ENCODE results near the gene CFAP65. TPM values are rescaled to one million over a fixed set of nuclear protein-coding genes. Genes with fewer than 3 reads are reported as not detected.

CFAP65 gene
- total and polyA plus RNA-seq, 2 of the 13 experiments (the other 11 are each of a cell fraction or from before 2014, with no cell fraction given) = 0.05 TPM; not detected in 1

DNA sequence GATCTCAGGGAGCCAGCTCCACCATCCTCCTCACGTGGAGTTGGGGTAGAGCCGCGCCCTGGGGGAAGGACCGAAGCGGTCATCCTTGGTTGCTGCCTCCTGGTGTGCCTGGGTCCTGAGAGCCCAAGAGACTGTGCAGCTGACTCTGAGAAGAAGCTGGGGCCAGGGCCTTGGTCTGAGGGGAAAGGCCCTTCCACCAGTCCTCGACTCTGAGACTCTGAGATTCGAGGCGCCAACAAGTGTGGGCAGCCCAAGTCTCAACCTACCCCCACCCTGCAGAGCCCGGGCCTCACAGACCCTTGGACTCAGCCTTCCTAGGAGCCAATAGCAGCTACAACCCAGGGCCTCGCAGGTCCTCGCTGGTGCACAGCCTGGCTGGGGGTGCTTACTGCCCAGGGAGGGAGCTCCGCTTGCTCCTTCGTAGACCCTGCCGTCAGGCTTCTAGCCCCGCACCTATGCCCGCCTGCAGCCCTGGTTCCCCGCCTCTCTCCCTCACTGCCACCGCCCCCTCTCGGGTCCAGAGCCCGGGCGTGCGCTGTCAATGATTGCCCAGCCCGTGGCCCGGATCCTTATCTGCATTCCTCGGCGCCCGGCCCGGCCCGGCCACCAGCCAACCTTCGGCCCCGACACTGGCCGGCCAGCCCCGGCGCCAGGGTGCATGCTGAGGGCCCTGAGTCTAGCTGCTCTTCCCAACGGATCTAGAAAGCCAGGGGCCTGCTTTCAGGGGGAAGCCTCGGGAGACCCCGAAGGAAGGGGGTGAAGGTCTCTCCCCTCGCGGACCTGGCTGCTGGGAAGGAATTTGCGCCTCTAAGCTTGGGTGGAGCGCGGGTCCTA, 17.4 kb upstream of the CFAP65 start:
- Histone ChIP-seq H3K36me3 (replicated peaks in 1 of 2; ENCODE audit: control insufficient read depth in 1 of 2, insufficient read depth in 2 of 2, low read length in 2 of 2) (no peaks in the 10 kb centered on the region), H3K4me1 (ENCODE audit: insufficient read depth, low read length) (peaks cover 23% of the 10 kb centered on the region), H2AFZ (ENCODE audit: low read length) (no peak overlapping the region), H3K79me2 (ENCODE audit: insufficient read depth, low read length) (no peaks in the 10 kb centered on the region), H3K9ac (ENCODE audit: insufficient read depth, low read depth, low read length) (no peak overlapping the region), H3K4me3 (replicated peaks in 1 of 3; ENCODE audit: insufficient read depth in 1 of 3, low read depth in 2 of 3, low read length in 3 of 3) (peak overlapping the region; percentile 30 to 70 (median 50)), H3K4me2 (ENCODE audit: low read depth, low read length) (peak overlapping the region; percentile 93), H3K27me3 (ENCODE audit: control insufficient read depth in 1 of 2, insufficient read depth in 2 of 2, low read length in 2 of 2) (peaks cover 14 to 49% of the 10 kb centered on the region in 2 experiments; a peak in 4 of 5 replicates), H4K20me1 (ENCODE audit: insufficient read depth, low read length) (peaks cover 10% of the 10 kb centered on the region; the same call in 1 of the 2 replicates), H3K27ac (ENCODE audit: extremely low read length, insufficient read depth, low read length) (no peak overlapping the region), H3K9me3 (ENCODE audit: low read length) (no peaks in the 10 kb centered on the region)
- WGBS (ENCODE audit: low lambda C conversion rate) = 5% methylated on average over 29 of the region's 42 CpGs
- peak; percentile 92 for ATAC-seq
- FAIRE-seq = peak; percentile 84
- CTCF ChIA-PET (ENCODE audit: low intra/inter-chr PET ratio, low total read pairs) = interaction anchor here (1.1 to 4.3 kb wide), 8 partner anchors 14 to 240 kb away, joined by 3 to 82 read pairs (median 6); partner anchors contain the start of gene NHEJ1
- BruUV-seq (replicated peaks) = no TSS peak
- intact Hi-C loops (cut with micrococcal nuclease; ENCODE audit: unreplicated experiment) = loop anchor here (1.0 to 5.0 kb wide), 7 partner anchors 13 to 239 kb away; no protein-coding TSS in a partner anchor
- peak; percentile 85 for DNase-seq (ENCODE audit: low spot score)
- in situ Hi-C loops (cut with HindIII; ENCODE audit: extremely low pct_ligation_motif_present, low pct_unique_long_range_greater_than_20kb) = loop anchor here (5.0 kb wide), 2 partner anchors 59 to 99 kb away; no protein-coding TSS in a partner anchor
- POLR2A ChIA-PET = interaction anchor here (0.8 to 4.5 kb wide), 13 partner anchors 12 to 236 kb away, joined by 3 to 38 read pairs (median 5); partner anchors contain the start of genes ABCB6, CDK5R2 and ZFAND2B
- TF ChIP-seq SPEN (CRISPR knock-in tag; IDR thresholded peaks at IDR 0.05; ENCODE audit: low read depth) (0 out of 2 replicates have a peak, but pooled peaks have one; percentile 17), THAP11 (CRISPR knock-in tag; IDR thresholded peaks at IDR 0.05) (0 out of 2 replicates have a peak, but pooled peaks have one; percentile 24), HMG20A (CRISPR knock-in tag; IDR thresholded peaks at IDR 0.05; ENCODE audit: borderline replicate concordance) (peak; percentile 43; the same call in 1 of the 2 replicates), RAD21 (CRISPR knock-in tag; IDR thresholded peaks at IDR 0.05) (peak; percentile 78), HNRNPUL1 (IDR thresholded peaks at IDR 0.05; ENCODE audit: low read depth, low read length) (peak; percentile 100), STAT5B (CRISPR knock-in tag; IDR thresholded peaks at IDR 0.05) (peak; percentile 47; the same call in 1 of the 2 replicates), ZNF782 (CRISPR knock-in tag; IDR thresholded peaks at IDR 0.05; ENCODE audit: borderline replicate concordance) (peak; percentile 78; the same call in 1 of the 2 replicates), ZNF749 (CRISPR knock-in tag; IDR thresholded peaks at IDR 0.05; ENCODE audit: borderline replicate concordance) (no peak), GATAD2A (CRISPR knock-in tag; IDR thresholded peaks at IDR 0.05) (peak; percentile 45), FOXJ3 (CRISPR knock-in tag; IDR thresholded peaks at IDR 0.05; ENCODE audit: borderline replicate concordance) (0 out of 2 replicates have a peak, but pooled peaks have one; percentile 29), KAT2B (IDR thresholded peaks at IDR 0.05; ENCODE audit: borderline replicate concordance, low read depth, low read length) (no peak), GABPA (IDR thresholded peaks at IDR 0.05; ENCODE audit: low read depth, low read length) (no peak), GABPA (CRISPR knock-in tag; IDR thresholded peaks at IDR 0.05; ENCODE audit: low read depth) (no peak), SUZ12 (IDR thresholded peaks at IDR 0.05; ENCODE audit: low read depth, low read length) (no peak), HNRNPK (IDR thresholded peaks at IDR 0.05; ENCODE audit: low read depth, low read length, poor library complexity, severe bottlenecking) (peak; percentile 36)
- TF ChIP-seq, protein P1, sequence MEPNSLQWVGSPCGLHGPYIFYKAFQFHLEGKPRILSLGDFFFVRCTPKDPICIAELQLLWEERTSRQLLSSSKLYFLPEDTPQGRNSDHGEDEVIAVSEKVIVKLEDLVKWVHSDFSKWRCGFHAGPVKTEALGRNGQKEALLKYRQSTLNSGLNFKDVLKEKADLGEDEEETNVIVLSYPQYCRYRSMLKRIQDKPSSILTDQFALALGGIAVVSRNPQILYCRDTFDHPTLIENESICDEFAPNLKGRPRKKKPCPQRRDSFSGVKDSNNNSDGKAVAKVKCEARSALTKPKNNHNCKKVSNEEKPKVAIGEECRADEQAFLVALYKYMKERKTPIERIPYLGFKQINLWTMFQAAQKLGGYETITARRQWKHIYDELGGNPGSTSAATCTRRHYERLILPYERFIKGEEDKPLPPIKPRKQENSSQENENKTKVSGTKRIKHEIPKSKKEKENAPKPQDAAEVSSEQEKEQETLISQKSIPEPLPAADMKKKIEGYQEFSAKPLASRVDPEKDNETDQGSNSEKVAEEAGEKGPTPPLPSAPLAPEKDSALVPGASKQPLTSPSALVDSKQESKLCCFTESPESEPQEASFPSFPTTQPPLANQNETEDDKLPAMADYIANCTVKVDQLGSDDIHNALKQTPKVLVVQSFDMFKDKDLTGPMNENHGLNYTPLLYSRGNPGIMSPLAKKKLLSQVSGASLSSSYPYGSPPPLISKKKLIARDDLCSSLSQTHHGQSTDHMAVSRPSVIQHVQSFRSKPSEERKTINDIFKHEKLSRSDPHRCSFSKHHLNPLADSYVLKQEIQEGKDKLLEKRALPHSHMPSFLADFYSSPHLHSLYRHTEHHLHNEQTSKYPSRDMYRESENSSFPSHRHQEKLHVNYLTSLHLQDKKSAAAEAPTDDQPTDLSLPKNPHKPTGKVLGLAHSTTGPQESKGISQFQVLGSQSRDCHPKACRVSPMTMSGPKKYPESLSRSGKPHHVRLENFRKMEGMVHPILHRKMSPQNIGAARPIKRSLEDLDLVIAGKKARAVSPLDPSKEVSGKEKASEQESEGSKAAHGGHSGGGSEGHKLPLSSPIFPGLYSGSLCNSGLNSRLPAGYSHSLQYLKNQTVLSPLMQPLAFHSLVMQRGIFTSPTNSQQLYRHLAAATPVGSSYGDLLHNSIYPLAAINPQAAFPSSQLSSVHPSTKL (CRISPR knock-in tag; IDR thresholded peaks at IDR 0.05) = peak; percentile 86
- TF ChIP-seq, protein P2, sequence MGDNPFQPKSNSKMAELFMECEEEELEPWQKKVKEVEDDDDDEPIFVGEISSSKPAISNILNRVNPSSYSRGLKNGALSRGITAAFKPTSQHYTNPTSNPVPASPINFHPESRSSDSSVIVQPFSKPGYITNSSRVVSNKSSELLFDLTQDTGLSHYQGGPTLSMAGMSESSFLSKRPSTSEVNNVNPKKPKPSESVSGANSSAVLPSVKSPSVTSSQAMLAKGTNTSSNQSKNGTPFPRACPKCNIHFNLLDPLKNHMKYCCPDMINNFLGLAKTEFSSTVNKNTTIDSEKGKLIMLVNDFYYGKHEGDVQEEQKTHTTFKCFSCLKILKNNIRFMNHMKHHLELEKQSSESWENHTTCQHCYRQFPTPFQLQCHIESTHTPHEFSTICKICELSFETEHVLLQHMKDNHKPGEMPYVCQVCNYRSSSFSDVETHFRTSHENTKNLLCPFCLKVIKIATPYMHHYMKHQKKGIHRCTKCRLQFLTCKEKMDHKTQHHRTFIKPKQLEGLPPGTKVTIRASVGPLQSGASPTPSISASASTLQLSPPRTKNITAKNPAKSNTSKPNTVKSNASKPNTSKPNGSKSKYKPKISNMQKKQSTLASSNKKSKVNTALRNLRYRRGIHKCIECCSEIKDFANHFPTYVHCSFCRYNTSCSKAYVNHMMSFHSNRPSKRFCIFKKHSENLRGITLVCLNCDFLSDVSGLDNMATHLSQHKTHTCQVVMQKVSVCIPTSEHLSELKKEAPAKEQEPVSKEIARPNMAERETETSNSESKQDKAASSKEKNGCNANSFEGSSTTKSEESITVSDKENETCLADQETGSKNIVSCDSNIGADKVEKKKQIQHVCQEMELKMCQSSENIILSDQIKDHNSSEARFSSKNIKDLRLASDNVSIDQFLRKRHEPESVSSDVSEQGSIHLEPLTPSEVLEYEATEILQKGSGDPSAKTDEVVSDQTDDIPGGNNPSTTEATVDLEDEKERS (CRISPR knock-in tag; IDR thresholded peaks at IDR 0.05) = 0 out of 2 replicates have a peak, but pooled peaks have one; percentile 38

All from HepG2 (cell line).